HG02973 (cell line): ENCODE data around the gene CCDC107.

Experiments used
- ATAC-seq: cut with Tn5 transposase; IDR thresholded peaks from one replicate; pipeline ENCODE4 v1.9.1; 2021; ENCODE audit warnings: moderate library complexity; ENCODE audit not compliant: unreplicated experiment

The CCDC107 gene

DNA sequence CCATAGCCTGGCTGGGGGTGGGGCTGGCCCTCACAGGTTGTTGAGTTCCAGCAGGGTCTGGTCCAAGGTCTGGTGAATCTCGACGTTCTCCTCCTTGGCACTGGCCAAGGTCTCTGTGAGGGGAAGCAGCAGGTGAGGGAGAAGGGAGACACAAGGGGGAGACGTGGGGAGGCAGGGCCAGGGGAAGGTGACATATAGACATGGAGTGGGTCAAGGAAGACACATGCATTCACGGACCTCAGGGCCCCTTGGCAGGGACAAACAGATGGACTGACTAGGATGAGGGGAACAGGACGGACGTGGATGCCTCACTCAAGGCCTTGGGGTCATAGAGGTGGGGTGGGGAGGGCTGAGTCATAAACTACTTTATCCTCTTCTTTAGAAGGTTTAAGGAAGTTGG is 24.0 kb downstream of the CCDC107 start:
- ATAC-seq = no peak

DNA sequence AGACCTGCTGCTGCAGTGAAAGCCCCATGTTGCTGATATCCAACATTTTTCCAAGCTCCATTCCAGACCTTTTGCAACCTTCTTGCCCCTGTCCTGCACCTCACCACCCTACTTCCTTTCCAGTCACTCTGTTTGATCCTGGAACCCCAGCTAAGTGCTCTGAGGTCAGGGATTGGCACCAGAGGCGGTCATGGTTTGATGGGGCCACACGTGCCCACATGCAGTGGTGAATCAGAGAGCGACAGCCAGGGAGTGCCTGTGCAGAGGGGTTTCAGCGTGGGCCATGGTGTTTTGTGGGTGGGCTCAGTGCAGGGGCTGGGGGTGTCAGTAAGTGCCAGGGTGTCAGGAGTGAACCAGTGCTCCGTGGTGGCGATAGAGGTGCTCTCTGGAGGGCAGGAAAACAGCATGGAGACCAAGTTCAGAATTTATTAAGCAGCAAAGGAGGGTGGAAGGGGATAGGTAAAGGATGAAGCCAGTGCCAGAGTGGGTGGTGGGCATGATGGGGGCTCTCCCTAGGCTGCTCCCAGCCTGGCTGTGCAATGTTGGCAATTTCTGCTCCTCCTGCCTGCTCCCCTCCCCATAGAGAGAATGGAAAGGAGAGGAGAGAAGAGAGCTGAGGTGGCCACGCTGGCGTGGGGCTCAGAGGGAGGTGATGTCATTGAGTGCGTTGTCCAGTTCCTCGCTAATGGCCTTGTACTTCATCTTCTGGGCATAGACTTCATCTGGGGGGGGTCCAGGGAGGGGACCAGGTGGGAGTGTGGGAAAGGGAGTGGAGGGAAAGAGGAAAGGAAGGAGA is 24.6 kb downstream of the CCDC107 start:
- ATAC-seq = no peak

DNA sequence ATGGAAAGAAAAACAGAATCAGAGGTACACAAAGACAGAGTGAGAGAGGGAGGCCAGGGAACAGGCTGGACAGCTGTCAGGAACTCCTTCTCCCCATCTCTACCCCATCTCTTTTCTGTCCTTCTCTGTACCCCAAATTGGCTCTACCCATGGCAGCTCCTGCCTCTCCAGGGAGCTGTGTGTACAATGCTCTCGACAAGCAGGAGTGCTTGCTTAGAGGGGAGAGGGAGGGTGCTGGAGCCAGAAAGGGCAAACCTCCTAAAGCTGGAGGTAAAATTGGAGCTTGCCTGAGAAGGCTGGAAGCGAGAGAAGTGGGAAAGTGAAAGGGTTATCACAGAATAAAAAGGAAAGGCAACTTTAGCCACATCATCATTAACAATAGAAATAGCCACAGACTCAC is 25.2 kb downstream of the CCDC107 start:
- ATAC-seq = no peak

DNA sequence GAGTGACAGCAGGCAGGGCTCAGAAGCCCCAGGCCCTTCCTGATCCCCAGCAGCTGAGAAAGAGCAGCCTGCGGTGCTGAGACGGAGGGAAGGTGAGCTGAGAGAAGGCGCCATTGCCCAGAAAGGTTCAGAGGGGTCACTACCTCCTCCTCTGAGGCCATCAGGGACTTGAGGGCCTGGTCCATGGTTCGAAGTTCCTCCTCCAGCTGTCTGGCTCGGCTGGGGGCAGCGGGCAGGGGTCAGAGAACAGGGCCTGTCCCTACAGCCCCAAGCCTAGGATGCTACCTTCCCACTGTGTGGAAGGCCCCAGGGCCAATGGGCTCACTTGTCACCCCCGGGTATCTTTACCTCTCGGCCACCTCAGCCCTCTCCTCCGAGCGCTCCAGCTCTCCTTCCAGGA is 26.8 kb downstream of the CCDC107 start:
- ATAC-seq = no peak

DNA sequence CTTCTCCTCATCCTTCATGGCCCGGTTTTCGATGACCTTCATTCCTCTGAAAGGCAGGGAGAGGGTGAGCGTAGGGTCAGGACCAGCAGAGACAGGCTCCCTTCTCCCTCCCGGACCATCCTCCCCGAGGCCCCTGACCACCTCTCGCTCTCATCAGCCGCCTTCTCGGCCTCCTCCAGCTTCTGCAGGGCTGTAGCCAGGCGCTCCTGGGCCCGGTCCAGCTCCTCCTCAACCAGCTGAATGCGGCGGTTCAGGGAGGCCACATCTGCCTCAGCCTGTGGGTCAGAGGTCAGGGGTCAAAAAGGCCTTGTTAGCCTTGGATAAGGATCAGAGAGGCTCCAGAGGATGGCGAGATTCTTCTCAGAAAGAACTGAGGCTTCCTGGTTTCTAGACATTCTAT is 27.4 kb downstream of the CCDC107 start:
- no peak for ATAC-seq

DNA sequence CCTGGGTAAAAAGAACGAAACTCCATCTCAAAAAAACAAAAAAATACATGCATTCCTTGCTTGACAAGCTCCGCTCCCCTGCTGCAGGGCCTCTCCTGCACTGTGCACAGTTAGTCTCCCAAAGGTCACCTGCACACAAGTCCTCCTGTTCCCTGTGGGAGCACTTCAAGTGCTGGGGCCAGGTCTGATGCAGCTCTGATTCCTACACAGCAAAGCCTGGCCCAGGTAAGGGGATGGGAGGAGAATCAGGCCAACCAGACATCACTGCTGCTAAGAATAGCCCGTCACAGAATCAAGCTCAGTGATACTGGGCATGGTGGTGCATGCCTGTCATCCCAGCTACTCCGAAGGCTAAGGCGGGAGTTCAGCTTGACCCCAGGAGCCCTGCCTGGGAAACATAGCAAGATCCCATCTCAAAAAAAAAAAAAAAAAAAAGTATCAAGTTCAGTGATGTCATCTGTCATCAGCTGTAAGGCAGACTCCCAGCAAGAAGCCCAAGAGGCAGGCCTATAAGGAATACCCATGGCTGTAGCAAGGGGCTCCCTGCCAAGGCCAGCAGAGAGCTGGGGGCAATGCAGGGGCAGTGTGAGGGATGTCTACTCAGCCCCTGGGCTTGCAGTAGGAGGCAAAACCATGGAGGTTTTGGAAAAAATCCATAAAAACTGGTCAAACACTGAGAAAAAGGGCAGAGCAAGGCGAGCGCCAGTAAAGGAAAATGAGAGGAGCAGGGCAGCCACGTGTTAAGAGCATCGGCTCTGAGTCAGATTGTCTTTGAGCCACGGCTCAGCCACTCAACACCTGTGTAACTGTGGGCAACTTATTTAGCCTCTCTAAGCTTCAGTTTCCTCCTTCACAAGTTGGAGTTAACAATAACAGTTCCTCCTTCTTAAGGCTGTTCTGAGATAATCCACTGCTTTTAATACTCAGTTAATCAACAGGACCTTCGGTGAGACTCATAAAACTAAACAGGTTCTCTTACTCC is 28.4 kb downstream of the CCDC107 start:
- no peak for ATAC-seq

DNA sequence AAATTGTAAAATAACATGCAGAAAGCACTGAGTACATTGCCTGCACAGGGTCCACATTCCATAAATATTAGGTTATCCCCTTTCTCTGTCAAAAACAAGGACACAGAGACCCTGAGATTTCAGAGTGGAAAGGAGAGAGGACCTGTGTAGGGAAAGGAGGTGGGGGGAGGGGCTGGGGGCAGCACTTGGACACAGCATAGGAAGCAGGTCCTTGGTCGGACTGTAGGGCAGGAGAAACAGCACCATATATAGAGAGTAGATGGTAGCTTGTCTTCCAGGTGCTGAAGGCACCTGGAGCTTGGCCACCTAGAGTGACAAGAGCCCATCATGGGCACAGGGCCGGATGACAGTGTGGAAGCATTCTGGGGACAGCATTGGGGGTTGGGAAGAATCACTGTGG is 29.2 kb downstream of the CCDC107 start:
- ATAC-seq = no peak

DNA sequence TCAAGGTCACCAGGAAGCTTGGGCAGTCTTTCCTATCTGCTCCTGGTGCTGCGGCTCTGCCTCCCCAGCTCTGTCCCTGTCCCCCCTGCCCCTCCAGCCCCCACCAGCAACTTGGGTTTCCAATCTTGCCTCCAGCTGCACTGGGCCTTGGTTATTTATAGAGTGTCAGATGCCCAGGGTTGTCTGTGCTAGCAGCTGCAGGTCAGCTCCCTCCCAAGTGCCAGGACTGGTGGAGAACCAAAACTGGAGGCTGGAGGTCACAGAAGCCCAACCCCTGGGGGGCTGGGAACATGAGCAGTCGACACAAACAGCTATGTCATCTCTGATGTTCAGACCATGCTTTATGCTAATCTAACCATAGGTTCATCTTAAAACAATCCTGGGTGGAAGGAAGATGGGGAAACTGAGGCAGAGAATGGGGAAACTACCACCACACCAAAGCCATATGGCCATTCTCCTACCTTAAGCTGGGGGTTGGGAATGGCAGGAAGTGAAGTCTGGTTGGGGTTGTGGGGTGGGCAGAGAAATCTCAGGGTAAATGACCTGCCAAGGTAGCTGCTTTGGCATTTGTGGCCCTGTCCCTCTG is 30.0 kb downstream of the CCDC107 start:
- no peak for ATAC-seq

DNA sequence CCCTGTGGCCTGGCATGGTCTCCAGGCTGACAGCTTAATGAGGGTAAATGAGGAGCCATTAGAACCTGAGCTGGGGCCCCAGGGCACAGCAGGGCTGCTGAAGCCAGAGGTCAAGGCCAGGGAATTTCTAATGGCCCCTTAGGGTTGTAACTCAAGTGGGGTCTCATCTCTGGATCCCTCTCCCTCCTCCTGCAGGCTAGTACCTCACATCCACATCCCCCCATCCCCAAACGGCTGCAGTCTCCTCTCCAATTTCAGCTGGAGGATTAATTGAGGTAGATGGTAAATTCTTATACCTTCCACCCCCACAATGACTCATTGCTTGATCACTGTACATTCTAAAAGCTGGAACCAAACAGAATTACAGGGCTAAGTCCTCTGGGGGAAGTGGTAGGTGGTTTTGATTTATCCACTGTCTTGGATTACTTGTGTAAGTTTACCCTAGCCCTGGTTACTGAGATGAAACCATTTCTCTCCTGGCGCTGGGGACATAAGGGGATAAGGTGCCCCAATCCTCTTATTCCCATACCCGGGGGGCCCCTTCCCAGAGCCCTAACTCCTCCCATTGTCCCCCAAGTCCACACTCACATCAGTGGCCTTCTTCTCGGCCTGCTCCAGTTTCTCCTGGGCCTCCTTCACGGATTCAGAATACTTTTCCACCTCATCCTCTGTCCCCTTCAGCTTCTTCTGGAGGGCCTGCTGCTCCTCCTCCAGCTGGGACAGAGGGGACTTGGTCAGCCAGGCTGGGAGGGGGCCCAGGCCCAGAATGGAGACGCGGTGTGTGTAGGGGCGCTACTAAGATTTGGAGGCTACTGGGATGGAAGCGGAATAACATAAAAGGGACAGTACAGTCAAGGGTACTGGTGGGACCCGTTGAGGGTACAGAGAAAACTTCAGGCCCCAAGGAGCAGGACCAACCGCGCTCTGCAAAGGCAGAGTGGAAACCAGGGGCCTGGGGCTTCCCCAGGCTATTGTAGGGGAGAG is 30.8 kb downstream of the CCDC107 start:
- no peak for ATAC-seq

DNA sequence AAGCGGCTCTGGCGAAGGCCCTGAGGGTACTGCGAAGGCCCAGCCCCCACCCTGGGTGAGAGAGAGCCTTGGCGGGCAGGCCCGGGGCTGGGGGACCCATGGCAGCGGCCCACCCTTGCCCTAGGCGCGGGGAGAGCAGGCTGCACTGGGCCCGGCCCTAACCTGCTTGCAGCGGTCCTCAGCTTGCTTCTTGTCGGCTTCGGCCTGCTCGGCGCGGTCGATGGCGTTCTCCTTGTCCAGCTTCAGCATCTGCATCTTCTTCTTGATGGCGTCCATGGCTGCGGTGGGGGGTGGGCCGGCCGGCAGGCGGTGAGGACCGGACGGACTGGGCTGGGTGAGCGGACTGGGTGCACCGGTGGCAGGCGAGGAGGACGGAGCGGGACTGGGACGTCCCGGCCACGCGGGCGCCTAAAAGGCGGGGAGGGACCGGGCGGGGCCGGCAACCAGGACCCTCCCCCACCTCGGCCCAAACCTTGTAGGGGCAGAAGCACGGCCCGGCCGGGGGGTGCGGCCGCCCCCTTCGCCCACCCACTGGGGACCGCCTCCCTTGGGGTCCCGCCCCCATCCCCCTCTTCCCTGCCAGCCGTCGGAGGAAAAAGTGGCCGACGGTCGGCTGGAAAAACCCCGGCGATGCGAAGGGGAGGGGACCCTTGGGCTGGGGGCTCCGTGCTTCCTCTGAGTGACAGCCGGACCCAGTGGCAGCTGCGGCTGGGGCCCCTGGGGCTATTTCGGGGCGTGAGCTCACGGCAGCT is 31.6 kb downstream of the CCDC107 start, which contains the start of gene TPM2:
TSS of gene TPM2 (minus strand) at position 384 of the 752 bp plus-strand sequence. CDS start at position 276, 108 bp downstream.
- ATAC-seq = no peak

DNA sequence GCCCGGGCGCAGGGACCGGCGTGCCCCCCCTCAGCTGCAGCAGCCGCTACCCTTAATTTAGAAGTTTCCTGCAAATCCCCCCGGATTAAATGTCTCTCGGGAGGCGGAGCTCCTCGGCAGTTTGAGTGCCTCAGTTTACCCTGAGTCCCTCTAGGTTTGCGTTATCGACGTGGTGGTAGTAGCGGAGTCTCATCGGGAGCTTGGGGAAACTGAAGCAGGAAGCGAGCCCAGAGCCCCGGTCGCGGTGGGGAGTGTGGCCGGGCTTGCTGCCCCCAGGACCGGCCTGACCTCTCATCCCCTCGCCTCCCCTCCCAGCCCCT is 32.2 kb downstream of the CCDC107 start:
- ATAC-seq = no peak

DNA sequence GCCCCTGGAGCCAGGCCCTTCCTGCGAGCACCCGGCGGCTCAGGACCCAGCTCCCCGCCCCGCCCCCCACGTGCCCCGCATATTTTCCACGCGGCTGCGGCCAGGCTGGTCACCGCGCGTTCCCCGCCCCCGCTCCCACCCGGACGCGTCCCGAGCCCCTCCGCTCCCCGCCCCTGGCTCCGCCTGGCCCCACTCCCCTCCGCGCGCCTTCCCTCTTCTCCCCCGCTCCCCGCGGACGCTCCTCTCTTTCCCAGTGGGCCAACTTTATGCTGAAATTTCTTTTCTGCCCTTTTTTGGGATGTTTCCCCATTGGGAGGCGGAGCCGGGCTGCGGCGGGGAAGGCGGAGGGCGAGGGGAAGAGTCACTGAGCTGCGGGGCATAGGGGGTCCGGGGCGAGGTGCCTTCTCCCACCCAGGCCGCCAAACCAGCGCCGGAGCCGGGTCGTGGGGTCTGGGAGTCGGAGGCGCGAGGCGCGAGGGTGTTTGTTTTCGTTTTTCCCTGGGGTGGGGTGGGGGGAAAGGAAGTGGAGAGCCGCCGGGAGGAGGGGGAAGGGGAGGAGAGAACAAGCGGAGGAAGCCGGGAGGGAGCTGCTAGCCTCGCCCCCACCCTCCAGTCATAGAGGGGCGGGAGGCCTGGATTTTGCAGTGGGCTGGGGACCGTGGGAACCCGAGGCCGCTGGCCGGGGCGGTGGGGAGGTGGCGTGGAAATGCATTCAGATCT is 32.7 kb downstream of the CCDC107 start:
- ATAC-seq = no peak

DNA sequence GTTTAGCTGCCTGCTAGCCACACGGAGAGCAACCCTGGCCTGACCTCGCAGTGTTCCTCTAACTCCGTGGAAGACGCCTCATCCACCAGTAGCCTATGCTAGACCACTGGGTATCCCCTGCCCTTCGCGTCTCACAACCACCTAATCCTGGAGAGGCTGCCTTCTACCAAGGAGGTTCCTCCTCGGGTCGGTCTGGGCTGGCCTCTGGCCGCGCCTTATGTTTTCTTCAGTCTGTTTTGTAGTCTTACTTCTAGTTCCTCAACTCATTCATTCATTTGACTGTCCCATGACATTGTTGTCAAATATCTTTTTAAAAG is 33.2 kb downstream of the CCDC107 start:
- no peak for ATAC-seq

DNA sequence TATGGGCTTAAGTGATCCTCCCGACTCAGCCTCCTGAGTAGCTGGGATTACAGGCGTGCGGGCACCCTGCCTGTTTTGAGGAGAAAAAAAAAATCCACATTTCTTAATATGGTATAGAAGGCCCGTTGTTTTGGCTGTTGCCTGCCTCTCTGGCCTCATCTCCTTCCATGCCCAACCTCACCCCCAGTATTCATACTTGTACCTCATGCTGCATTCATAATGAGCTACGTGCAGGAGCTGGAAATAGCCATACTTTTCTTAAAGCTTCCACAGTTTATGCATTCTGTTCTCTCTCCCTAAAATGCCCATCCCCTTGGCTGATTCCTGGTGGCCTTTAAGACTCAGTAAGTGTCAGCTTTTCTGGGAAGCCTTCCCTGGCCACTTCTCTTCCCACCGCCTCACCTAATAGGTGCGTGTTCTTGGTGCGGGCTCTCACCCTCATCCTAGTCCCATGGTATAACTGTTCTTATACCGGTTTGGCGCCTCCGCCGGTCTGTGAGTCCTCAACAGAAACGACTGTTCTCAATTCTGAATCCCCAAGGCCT is 33.7 kb downstream of the CCDC107 start:
- ATAC-seq = no peak

DNA sequence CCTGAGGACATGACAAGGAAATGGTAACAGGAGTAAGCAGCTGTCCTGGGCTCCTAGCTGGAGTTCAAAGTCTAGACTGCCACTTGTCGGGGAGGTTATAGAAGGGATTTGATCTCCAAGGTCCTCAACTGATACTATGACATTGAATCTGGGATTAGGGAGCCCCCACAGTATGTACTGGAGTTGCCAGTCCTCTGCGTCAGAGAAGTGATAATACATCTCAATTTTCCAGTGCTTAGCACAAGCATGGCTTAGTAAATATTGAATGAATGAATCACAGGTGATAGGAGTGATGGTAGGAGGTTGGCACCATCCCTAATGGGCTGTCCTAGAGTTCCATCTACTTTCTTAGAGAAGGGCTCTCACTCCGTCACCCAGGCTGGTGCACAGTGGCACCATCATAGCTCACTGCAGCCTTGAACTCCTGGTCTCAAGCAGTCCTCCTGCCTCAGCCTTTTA is 37.9 kb downstream of the CCDC107 start:
- no peak for ATAC-seq

DNA sequence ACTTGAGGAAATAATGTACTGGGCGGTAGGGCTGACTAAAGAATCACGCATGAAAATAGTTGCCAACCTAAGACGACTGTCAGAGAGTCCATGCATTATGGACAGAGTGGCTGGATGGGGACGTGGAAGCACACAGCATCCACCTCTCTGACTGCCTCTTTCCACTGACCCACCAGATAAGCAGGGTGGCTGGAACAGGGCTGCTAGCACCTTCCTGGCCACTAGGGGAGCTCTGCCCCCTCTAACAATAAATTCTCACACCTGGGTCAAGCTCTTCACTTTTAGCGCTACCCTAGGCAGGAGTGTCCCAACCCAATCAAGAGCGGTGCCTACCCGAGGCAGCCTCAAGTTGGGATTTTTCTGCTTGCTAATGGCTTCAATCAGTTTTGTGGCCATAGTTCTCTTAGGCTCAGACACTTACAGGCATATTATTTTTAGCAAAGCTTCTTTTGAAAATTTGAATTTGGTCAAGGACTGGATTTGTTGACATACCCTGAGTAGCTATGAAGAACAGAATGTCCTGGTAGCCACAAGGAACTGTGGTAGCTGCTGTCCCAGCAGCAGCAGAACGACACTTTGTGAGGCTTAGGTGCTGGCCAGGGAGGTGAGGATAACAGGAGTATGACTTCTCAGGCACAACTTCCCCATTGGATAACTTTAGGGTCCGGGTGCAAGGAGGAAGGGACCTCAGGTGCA is 38.6 kb downstream of the CCDC107 start:
- ATAC-seq = no peak

DNA sequence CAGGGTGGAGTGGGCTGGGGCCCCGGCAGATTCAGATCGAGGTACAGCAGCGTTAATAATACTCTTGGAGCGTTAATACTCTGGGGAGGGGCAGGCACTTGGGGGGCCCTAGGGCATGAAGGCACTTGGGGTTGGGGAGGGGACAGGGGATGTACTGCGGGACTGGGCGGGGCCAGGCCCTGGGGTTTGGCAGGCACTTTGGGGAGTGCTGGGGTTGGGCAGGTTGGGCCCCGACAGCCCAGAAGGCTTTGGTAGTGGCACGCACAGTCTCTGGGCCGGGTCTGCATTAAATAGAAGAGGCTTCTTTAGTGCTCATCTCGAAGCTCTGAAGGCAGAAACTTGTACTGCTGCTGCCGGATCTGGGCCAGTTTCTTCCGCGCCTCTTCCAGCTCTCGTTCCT is 39.4 kb downstream of the CCDC107 start:
- ATAC-seq = no peak

DNA sequence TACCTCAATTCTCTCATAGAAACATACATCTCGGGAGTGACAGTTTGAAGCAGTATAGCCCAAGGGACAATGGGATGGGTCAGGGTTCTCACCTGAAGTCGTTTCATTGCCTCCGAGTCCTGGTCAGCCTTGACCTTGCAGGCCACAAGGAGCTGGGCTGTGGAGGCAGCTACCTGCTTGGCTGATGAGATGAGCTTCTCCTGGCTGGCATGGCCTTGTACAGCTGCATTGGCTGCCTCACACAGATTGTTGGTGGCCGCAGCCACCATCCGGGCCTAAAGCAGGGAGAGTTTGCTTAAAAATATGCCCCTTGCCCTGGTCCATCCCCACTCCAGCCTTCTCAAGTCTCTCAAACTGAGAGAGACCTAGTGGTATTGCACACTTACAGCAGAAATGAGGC is 40.1 kb downstream of the CCDC107 start:
- ATAC-seq = no peak
